Transverse colon (tissue), 4 donors: Measurements from ENCODE around the gene NLRC5.

Experiments
- POLR2AphosphoS5 ChIP-seq, 3 donors: sonication (generic); formaldehyde crosslinking; IDR thresholded peaks; one replicate each; pipeline ENCODE4 v1.6.1; 2016; ENCODE audit warnings: antibody characterized with exemption in 3 of 3
- TF ChIP-seq, protein P1 (sequence below), 5 experiments: fragments of 200-600 bp in 3 of 5; fragments of 450-650 bp in 2 of 5; sonication (generic) in 3 of 5; IDR thresholded peaks; 1 replicate in 2 of 5; 2 replicates in 3 of 5; pipeline ENCODE4 v1.5.1; 2016 to 2017; ENCODE audit warnings: antibody characterized with exemption in 5 of 5, inconsistent platforms in 3 of 5, mild to moderate bottlenecking in 2 of 5, moderate library complexity in 1 of 5

DNA sequence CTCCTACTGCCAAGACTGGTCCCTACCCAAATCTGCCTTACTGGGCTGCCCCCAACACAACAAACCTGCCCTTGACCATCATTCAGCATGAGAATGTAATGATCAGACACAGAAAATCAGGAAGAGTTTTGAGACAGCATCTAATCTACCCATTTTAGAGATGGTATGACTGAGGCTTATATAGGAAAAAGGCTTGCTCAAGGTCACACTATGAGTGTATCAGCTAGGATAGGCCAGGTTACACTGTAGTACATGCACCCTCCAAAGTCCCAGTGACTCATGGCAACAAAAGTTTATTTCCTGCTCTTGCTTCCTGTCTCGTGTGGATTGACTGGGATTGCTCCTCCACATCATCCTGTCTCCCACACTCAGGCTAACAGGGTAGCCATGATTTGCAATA is 27.9 kb downstream of the NLRC5 start:
- no peak for TF ChIP-seq POLR2AphosphoS5 (IDR thresholded peaks at IDR 0.05)
- TF ChIP-seq, protein P1, sequence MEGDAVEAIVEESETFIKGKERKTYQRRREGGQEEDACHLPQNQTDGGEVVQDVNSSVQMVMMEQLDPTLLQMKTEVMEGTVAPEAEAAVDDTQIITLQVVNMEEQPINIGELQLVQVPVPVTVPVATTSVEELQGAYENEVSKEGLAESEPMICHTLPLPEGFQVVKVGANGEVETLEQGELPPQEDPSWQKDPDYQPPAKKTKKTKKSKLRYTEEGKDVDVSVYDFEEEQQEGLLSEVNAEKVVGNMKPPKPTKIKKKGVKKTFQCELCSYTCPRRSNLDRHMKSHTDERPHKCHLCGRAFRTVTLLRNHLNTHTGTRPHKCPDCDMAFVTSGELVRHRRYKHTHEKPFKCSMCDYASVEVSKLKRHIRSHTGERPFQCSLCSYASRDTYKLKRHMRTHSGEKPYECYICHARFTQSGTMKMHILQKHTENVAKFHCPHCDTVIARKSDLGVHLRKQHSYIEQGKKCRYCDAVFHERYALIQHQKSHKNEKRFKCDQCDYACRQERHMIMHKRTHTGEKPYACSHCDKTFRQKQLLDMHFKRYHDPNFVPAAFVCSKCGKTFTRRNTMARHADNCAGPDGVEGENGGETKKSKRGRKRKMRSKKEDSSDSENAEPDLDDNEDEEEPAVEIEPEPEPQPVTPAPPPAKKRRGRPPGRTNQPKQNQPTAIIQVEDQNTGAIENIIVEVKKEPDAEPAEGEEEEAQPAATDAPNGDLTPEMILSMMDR (IDR thresholded peaks at IDR 0.05), result no peak
